GM12892 (cell line): ENCODE results near the gene ESR1.
"Not testable (repeated sequence)": the region's sequence is repeated elsewhere in the genome, so short reads cannot be mapped to it uniquely, and the experiment has no call there.

Experiments
- POLR2A ChIP-seq: IDR thresholded peaks from 2 replicates; pipeline ENCODE4 v1.6.1; 2011; ENCODE audit warnings: low read depth, low read length, control low read depth
- POLR2AphosphoS5 ChIP-seq: IDR thresholded peaks from 2 replicates; pipeline ENCODE4 v1.6.1; 2011; ENCODE audit warnings: low read depth, low read length, control low read depth

DNA sequence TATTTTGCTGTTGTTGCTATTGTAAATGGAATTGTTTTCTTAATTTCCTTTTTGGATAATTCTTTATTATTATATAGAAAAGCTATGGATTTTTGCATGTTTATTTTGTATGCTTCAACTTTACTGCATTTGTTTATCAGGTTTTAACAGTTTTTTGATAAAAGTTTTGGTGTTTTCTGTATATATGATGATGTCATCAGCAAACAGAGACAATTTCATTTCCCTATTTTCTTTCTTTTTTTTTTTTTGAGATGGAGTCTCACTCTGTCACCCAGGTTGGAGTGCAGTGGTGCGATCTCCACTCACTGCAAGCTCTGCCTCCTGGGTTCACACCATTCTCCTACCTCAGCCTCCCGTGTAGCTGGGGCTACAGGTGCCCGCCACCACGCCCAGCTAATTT lies 156.9 kb downstream of the ESR1 start:
- TF ChIP-seq POLR2AphosphoS5, POLR2A: not testable (repeated sequence)
